Activated T-cell treated with anti-CD3 and anti-CD28 coated beads for 48 hours (primary cell): ENCODE data around the gene RAMP3.
"Not testable (repeated sequence)": the region's sequence is repeated elsewhere in the genome, so short reads cannot be mapped to it uniquely, and the experiment has no call there.

Experiments used
- DNase-seq: peaks from one replicate; pipeline ENCODE4 v3.0.0-alpha.2; 2020; ENCODE audit warnings: low read depth

Gene RAMP3

GRCh38 chr7:45156516-45157272 lies 897 bp upstream of the RAMP3 start:
- no peak for DNase-seq

GRCh38 chr7:45157286-45157652 lies 322 bp upstream of the RAMP3 start:
- DNase-seq: no peak

- no peak for DNase-seq
Observed at GRCh38 chr7:45158471-45158870, 880 bp downstream of the RAMP3 start.

GRCh38 chr7:45159296-45159695 lies 1.7 kb downstream of the RAMP3 start:
- DNase-seq: no peak

GRCh38 chr7:45160417-45160881 lies 2.9 kb downstream of the RAMP3 start:
- no peak for DNase-seq

- no peak for DNase-seq
Observed at GRCh38 chr7:45161138-45161537, 3.5 kb downstream of the RAMP3 start.

GRCh38 chr7:45161842-45162241 lies 4.3 kb downstream of the RAMP3 start:
- DNase-seq: no peak

- DNase-seq: no peak
Observed at GRCh38 chr7:45162311-45162845, 4.8 kb downstream of the RAMP3 start.

- DNase-seq: no peak
Observed at GRCh38 chr7:45162943-45163691, 5.5 kb downstream of the RAMP3 start.

- DNase-seq: no peak
Observed at GRCh38 chr7:45163692-45164052, 6.1 kb downstream of the RAMP3 start.

- DNase-seq: not testable (repeated sequence)
Observed at GRCh38 chr7:45164271-45164670, 6.7 kb downstream of the RAMP3 start.

- DNase-seq: no peak
Observed at GRCh38 chr7:45165857-45166256, 8.3 kb downstream of the RAMP3 start.

- DNase-seq: no peak
Observed at GRCh38 chr7:45171946-45172345, 14.4 kb downstream of the RAMP3 start.

- DNase-seq: no peak
Observed at GRCh38 chr7:45173596-45174327, 16.2 kb downstream of the RAMP3 start.

GRCh38 chr7:45174328-45174610 lies 16.7 kb downstream of the RAMP3 start:
- no peak for DNase-seq

GRCh38 chr7:45174966-45175765 lies 17.6 kb downstream of the RAMP3 start:
- DNase-seq: no peak

- DNase-seq: no peak
Observed at GRCh38 chr7:45176091-45176490, 18.5 kb downstream of the RAMP3 start.

GRCh38 chr7:45176886-45177731 lies 19.5 kb downstream of the RAMP3 start:
- no peak for DNase-seq

- DNase-seq: no peak
Observed at GRCh38 chr7:45177801-45178200, 20.2 kb downstream of the RAMP3 start.

- no peak for DNase-seq
Observed at GRCh38 chr7:45178241-45179225, 20.9 kb downstream of the RAMP3 start.
